ENCODE results near the gene ATG4C. TPM values are rescaled to one million over a fixed set of nuclear protein-coding genes. Genes with fewer than 3 reads are reported as not detected.

The ATG4C gene
- total RNA-seq, 1 donor from 2014 or later: 11.5 TPM

GRCh38 chr1:62887799-62888507 is 104.0 kb downstream of the ATG4C start:
- no peak for ATAC-seq (ENCODE audit: poor library complexity)
- intact Hi-C loops (cut with DNase I): no loop called here
- DNase-seq: no peak

GRCh38 chr1:62891956-62892562 is 108.1 kb downstream of the ATG4C start:
- intact Hi-C loops (cut with DNase I): no loop called here
- no peak for ATAC-seq (ENCODE audit: poor library complexity)
- DNase-seq: no peak

- intact Hi-C loops (cut with DNase I): no loop called here
- no peak for DNase-seq
- ATAC-seq (ENCODE audit: poor library complexity): no peak
Measured at GRCh38 chr1:62897788-62898187, 113.9 kb downstream of the ATG4C start.

GRCh38 chr1:62900566-62900965 is 116.6 kb downstream of the ATG4C start:
- no peak for DNase-seq
- no peak for ATAC-seq (ENCODE audit: poor library complexity)
- intact Hi-C loops (cut with DNase I): no loop called here

GRCh38 chr1:62901650-62902049 is 117.7 kb downstream of the ATG4C start:
- intact Hi-C loops (cut with DNase I): no loop called here
- DNase-seq: no peak
- ATAC-seq (ENCODE audit: poor library complexity): no peak

- ATAC-seq (ENCODE audit: poor library complexity) (no peak), DNase-seq (no peak)
- intact Hi-C loops (cut with DNase I): no loop called here
Measured at GRCh38 chr1:62903522-62903921, 119.6 kb downstream of the ATG4C start.

GRCh38 chr1:62903982-62904855 is 120.3 kb downstream of the ATG4C start:
- no peak for DNase-seq
- no peak for ATAC-seq (ENCODE audit: poor library complexity)
- intact Hi-C loops (cut with DNase I): no loop called here

- intact Hi-C loops (cut with DNase I): no loop called here
- ATAC-seq (ENCODE audit: poor library complexity): no peak
- no peak for DNase-seq
Measured at GRCh38 chr1:62904856-62905225, 120.9 kb downstream of the ATG4C start.

- intact Hi-C loops (cut with DNase I): no loop called here
- DNase-seq (no peak), ATAC-seq (ENCODE audit: poor library complexity) (no peak)
Measured at GRCh38 chr1:62905309-62905708, 121.4 kb downstream of the ATG4C start.

- intact Hi-C loops (cut with DNase I): no loop called here
- ATAC-seq (ENCODE audit: poor library complexity) (no peak), DNase-seq (no peak)
Measured at GRCh38 chr1:62905872-62906271, 121.9 kb downstream of the ATG4C start.

- ATAC-seq (ENCODE audit: poor library complexity): no peak
- no peak for DNase-seq
- intact Hi-C loops (cut with DNase I): no loop called here
Measured at GRCh38 chr1:62906428-62906886, 122.5 kb downstream of the ATG4C start.

GRCh38 chr1:62908168-62908695 is 124.3 kb downstream of the ATG4C start:
- intact Hi-C loops (cut with DNase I): no loop called here
- DNase-seq (no peak), ATAC-seq (ENCODE audit: poor library complexity) (no peak)

GRCh38 chr1:62912028-62912638 is 128.2 kb downstream of the ATG4C start:
- no peak for ATAC-seq (ENCODE audit: poor library complexity)
- DNase-seq: no peak
- intact Hi-C loops (cut with DNase I): no loop called here

Other genes with a start within 250 kb of the ATG4C start
- not detected for gene ANGPTL3, start 186.6 kb upstream of the ATG4C start, total RNA-seq
- 7.7 TPM for gene DOCK7, start 95.7 kb upstream of the ATG4C start, total RNA-seq